NCI-H1436 (cell line): Measurements from ENCODE around the gene OR8B12.
A peak's percentile ranks its signal among the peaks of the same experiment; 100 is the strongest.

Experiments used
- DNase-seq: peaks from one replicate; lab custom pipeline; 2025; lab: John Stamatoyannopoulos, UW

Gene OR8B12

GRCh38 chr11:124543554-124543953 is at the start of gene OR8B12:
OR8B12 (minus strand) TSS chr11:124543654; CDS start chr11:124543654, 0 bp downstream.
- no peak for DNase-seq

- DNase-seq: no peak
Observed at GRCh38 chr11:124592627-124593026, 49.2 kb upstream of the OR8B12 start.

GRCh38 chr11:124591430-124591829 is 48.0 kb upstream of the OR8B12 start:
- DNase-seq: no peak

- DNase-seq: peak; percentile 2
Observed at GRCh38 chr11:124586238-124586860, 42.9 kb upstream of the OR8B12 start.

- no peak for DNase-seq
Observed at GRCh38 chr11:124584681-124585372, 41.4 kb upstream of the OR8B12 start.

- DNase-seq: no peak
Observed at GRCh38 chr11:124583781-124584180, 40.3 kb upstream of the OR8B12 start.

- no peak for DNase-seq
Observed at GRCh38 chr11:124582565-124582964, 39.1 kb upstream of the OR8B12 start.

GRCh38 chr11:124581817-124582216 is 38.4 kb upstream of the OR8B12 start:
- no peak for DNase-seq

GRCh38 chr11:124578761-124579160 is 35.3 kb upstream of the OR8B12 start:
- no peak for DNase-seq

GRCh38 chr11:124577716-124578427 is 34.4 kb upstream of the OR8B12 start:
- DNase-seq: no peak

GRCh38 chr11:124570160-124570559 is 26.7 kb upstream of the OR8B12 start:
- no peak for DNase-seq

- DNase-seq: no peak
Observed at GRCh38 chr11:124569697-124570096, 26.2 kb upstream of the OR8B12 start, which contains the start of gene OR8A1. OR8A1 (plus strand) TSS chr11:124569997; CDS start chr11:124570120, 123 bp downstream.

- no peak for DNase-seq
Observed at GRCh38 chr11:124556828-124557227, 13.4 kb upstream of the OR8B12 start.

GRCh38 chr11:124551987-124552386 is 8.5 kb upstream of the OR8B12 start:
- no peak for DNase-seq

- DNase-seq: no peak
Observed at GRCh38 chr11:124551189-124551588, 7.7 kb upstream of the OR8B12 start.

- no peak for DNase-seq
Observed at GRCh38 chr11:124543145-124543544, 309 bp downstream of the OR8B12 start.

- DNase-seq: no peak
Observed at GRCh38 chr11:124541204-124541603, 2.2 kb downstream of the OR8B12 start.

GRCh38 chr11:124538019-124538418 is 5.4 kb downstream of the OR8B12 start:
- DNase-seq: no peak

GRCh38 chr11:124536520-124536919 is 6.9 kb downstream of the OR8B12 start:
- DNase-seq: no peak

- DNase-seq: no peak
Observed at GRCh38 chr11:124535552-124536232, 7.8 kb downstream of the OR8B12 start.

GRCh38 chr11:124534051-124534450 is 9.4 kb downstream of the OR8B12 start:
- DNase-seq: no peak

- no peak for DNase-seq
Observed at GRCh38 chr11:124533626-124534025, 9.8 kb downstream of the OR8B12 start.

GRCh38 chr11:124520550-124520854 is 23.0 kb downstream of the OR8B12 start:
- no peak for DNase-seq
